Keratinocyte (primary cell): Measurements from ENCODE around the gene ELFN2. TPM values are rescaled to one million over a fixed set of nuclear protein-coding genes. Genes with fewer than 3 reads are reported as not detected.

Experiments used
- DNase-seq: peaks from one replicate; pipeline ENCODE4 v3.0.0-alpha.2; 2011; ENCODE audit warnings: low read depth, missing footprints, low spot score
- FAIRE-seq: peaks from 2 replicates; lab custom pipeline; 2011; peaks lifted over from hg19 to GRCh38; lab: Jason Lieb, UNC
- H2AFZ ChIP-seq: 2 replicates; pipeline ENCODE4 v1.6.0; 2012; ENCODE audit warnings: low read length, control low read depth, inconsistent platforms; ENCODE audit not compliant: control insufficient read depth
- H3K27ac ChIP-seq: 2 replicates; pipeline ENCODE4 v1.5.1; 2011; ENCODE audit warnings: low read length; ENCODE audit not compliant: control insufficient read depth, insufficient read depth
- H3K27me3 ChIP-seq: 3 replicates; pipeline ENCODE4 v1.6.0; 2011; ENCODE audit warnings: low read length; ENCODE audit not compliant: control insufficient read depth, insufficient read depth; ENCODE audit errors: extremely low read depth
- H3K36me3 ChIP-seq, 2 experiments: 2 replicates in 1 of 2; 3 replicates in 1 of 2; pipeline ENCODE4 v1.5.1; 2011; ENCODE audit warnings: low read length in 2 of 2, mild to moderate bottlenecking in 1 of 2; ENCODE audit not compliant: control insufficient read depth in 2 of 2, insufficient read depth in 2 of 2; ENCODE audit errors: extremely low read depth in 1 of 2
- H3K4me1 ChIP-seq: 3 replicates; pipeline ENCODE4 v1.5.1; 2011; ENCODE audit warnings: low read length; ENCODE audit not compliant: control insufficient read depth, insufficient read depth; ENCODE audit errors: extremely low read depth
- H3K4me2 ChIP-seq: 3 replicates; pipeline ENCODE4 v1.6.0; 2011; ENCODE audit warnings: low read depth, low read length; ENCODE audit not compliant: control insufficient read depth, insufficient read depth; ENCODE audit errors: extremely low read depth
- H3K4me3 ChIP-seq, 3 experiments: fragments of 200-600 bp in 1 of 3; sonication (generic) in 1 of 3; 2 replicates in 2 of 3; 3 replicates in 1 of 3; pipeline ENCODE4 v1.5.1; 2011 to 2016; ENCODE audit warnings: low read length in 3 of 3, mild to moderate bottlenecking in 3 of 3, control low read depth in 2 of 3, inconsistent platforms in 1 of 3, low read depth in 1 of 3, mixed read lengths in 1 of 3, mixed run types in 1 of 3, moderate library complexity in 1 of 3; ENCODE audit not compliant: control insufficient read depth in 2 of 3, insufficient read depth in 2 of 3; ENCODE audit errors: extremely low read depth in 1 of 3
- H3K79me2 ChIP-seq: 2 replicates; pipeline ENCODE4 v1.6.0; 2012; ENCODE audit warnings: low read length; ENCODE audit not compliant: control insufficient read depth, insufficient read depth
- H3K9ac ChIP-seq: 3 replicates; pipeline ENCODE4 v1.6.0; 2011; ENCODE audit warnings: low read length; ENCODE audit not compliant: control insufficient read depth, insufficient read depth; ENCODE audit errors: extremely low read depth
- H3K9me1 ChIP-seq: 3 replicates; pipeline ENCODE4 v1.6.0; 2011; ENCODE audit warnings: low read length; ENCODE audit not compliant: control insufficient read depth, insufficient read depth; ENCODE audit errors: extremely low read depth
- H3K9me3 ChIP-seq: 2 replicates; pipeline ENCODE4 v1.5.1; 2012; ENCODE audit warnings: low read depth, low read length; ENCODE audit not compliant: control insufficient read depth
- H4K20me1 ChIP-seq: 3 replicates; pipeline ENCODE4 v1.6.0; 2011; ENCODE audit warnings: low read length; ENCODE audit not compliant: control insufficient read depth, insufficient read depth; ENCODE audit errors: extremely low read depth
- CTCF ChIP-seq, 3 experiments: IDR thresholded peaks in 1 of 3; conservative IDR thresholded peaks in 1 of 3; optimal IDR thresholded peaks in 1 of 3; 2 replicates in 2 of 3; 3 replicates in 1 of 3; pipeline versions ENCODE3 to v1.5.1; 2011; ENCODE audit warnings: low read length in 3 of 3, mild to moderate bottlenecking in 3 of 3, moderate library complexity in 2 of 3, control low read depth in 1 of 3, inconsistent platforms in 1 of 3; ENCODE audit not compliant: insufficient read depth in 2 of 3; ENCODE audit errors: extremely low read depth in 1 of 3
- EZH2 ChIP-seq: IDR thresholded peaks from one replicate; pipeline ENCODE4 v1.6.1; 2012; ENCODE audit warnings: inconsistent platforms, mild to moderate bottlenecking, low read length, moderate library complexity
- dilution Hi-C: fragments of 300-500 bp; cut with MboI; formaldehyde crosslinking; loops from one replicate; pipeline ENCODE4 v1.7.0; 2020; ENCODE audit warnings: low sequenced_read_pairs; ENCODE audit not compliant: extremely low pct_ligation_motif_present
- polyA plus RNA-seq, 5 experiments: library from polyadenylated mRNA; depleted of rRNA in 3 of 5; stranded (reverse) in 3 of 5; stranded (forward) in 1 of 5; unstranded in 1 of 5; fragments of >200 nt; gene quantifications; 1 replicate in 1 of 5; 2 replicates in 3 of 5; 3 replicates in 1 of 5; pipeline versions ENCODE4 v1.2.1 to v1.2.3, GENCODE V29; 2011 to 2012; ENCODE audit warnings: missing spikeins in 2 of 5, low read depth in 1 of 5, low replicate concordance in 1 of 5

ELFN2 gene
- polyA plus RNA-seq, 1 donor (not counting 4 experiments of a cell fraction or from before 2014, with no cell fraction given): 0.13 TPM

GRCh38 chr22:37354261-37354660, 73.0 kb downstream of the ELFN2 start:
- H3K36me3 ChIP-seq: no peaks in the 10 kb centered on the region
- H3K27me3 ChIP-seq: peaks cover 56% of the 10 kb centered on the region
- DNase-seq (no peak), FAIRE-seq (no peak)
- H3K9ac ChIP-seq: no peak overlapping the region
- no peaks in the 10 kb centered on the region for H4K20me1 ChIP-seq
- no peaks in the 10 kb centered on the region for H3K79me2 ChIP-seq
- no peak overlapping the region for H3K27ac ChIP-seq
- H3K9me1 ChIP-seq: no peaks in the 10 kb centered on the region
- no peak overlapping the region for H2AFZ ChIP-seq
- no peaks in the 10 kb centered on the region for H3K4me1 ChIP-seq
- H3K9me3 ChIP-seq: no peaks in the 10 kb centered on the region
- dilution Hi-C loops: no loop called here
- no peak overlapping the region for H3K4me3 ChIP-seq
- no peak overlapping the region for H3K4me2 ChIP-seq
- TF ChIP-seq EZH2: no peak
- TF ChIP-seq CTCF (optimal IDR thresholded peaks at IDR 0.05 in 1 of 3, IDR thresholded peaks at IDR 0.05 in 1 of 3, conservative IDR thresholded peaks at IDR 0.05 in 1 of 3; ENCODE audit: extremely low read depth in 1 of 3, insufficient read depth in 2 of 3, low read length in 3 of 3): no peak

- no peak overlapping the region for H2AFZ ChIP-seq
- no peaks in the 10 kb centered on the region for H3K79me2 ChIP-seq
- H3K4me2 ChIP-seq: no peak overlapping the region
- H3K36me3 ChIP-seq: no peaks in the 10 kb centered on the region
- dilution Hi-C loops: no loop called here
- H3K4me1 ChIP-seq: no peaks in the 10 kb centered on the region
- H3K9me3 ChIP-seq: no peaks in the 10 kb centered on the region
- no peaks in the 10 kb centered on the region for H3K9me1 ChIP-seq
- H3K27me3 ChIP-seq: peaks cover 56% of the 10 kb centered on the region
- TF ChIP-seq EZH2: no peak
- no peak for TF ChIP-seq CTCF (optimal IDR thresholded peaks at IDR 0.05 in 1 of 3, IDR thresholded peaks at IDR 0.05 in 1 of 3, conservative IDR thresholded peaks at IDR 0.05 in 1 of 3; ENCODE audit: extremely low read depth in 1 of 3, insufficient read depth in 2 of 3, low read length in 3 of 3)
- no peak overlapping the region for H3K27ac ChIP-seq
- DNase-seq: no peak
- no peak for FAIRE-seq
- H3K9ac ChIP-seq: no peak overlapping the region
- no peak overlapping the region for H3K4me3 ChIP-seq
- no peaks in the 10 kb centered on the region for H4K20me1 ChIP-seq
These were observed 73.4 kb downstream of the ELFN2 start for GRCh38 chr22:37353839-37354238.
